HG03439 (cell line): ENCODE data around the gene CFAP99.

Source experiments
- ATAC-seq: cut with Tn5 transposase; IDR thresholded peaks from one replicate; pipeline ENCODE4 v1.9.1; 2021; ENCODE audit warnings: mild to moderate bottlenecking, moderate library complexity; ENCODE audit not compliant: unreplicated experiment

CFAP99 gene

GRCh38 chr4:2390146-2390545, 28.6 kb upstream of the CFAP99 start:
- no peak for ATAC-seq

DNA sequence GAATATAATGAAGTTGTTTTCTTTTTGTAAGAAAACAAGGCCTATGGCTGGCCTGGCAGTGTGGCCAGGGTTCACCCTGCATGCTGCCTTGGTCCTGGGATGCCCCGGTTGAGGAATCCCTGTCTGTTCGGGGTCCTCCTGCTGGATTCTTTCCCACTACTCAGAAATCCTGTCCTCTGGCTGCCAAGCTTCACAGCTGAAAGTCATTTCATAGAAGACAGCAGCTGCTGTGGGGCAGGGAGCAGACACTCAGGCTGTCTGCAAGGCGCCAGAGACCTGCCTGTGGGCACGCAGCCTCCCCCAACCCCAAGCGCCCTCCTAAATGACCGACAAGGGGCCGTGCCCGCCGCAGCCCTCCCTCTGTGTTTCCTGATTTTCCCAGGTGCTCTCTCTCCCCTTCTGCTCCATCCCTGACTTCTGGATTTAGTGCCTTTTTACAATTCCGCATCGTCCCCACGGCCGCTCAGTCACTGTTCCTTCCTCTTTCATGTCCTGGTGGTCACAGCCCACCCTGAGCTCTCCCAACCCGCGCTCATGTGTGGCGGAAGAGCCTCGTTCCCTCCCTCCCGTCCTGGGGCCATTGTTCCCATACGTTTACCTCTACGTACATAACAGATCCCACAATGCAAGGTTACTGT, 27.9 kb upstream of the CFAP99 start:
- ATAC-seq, result no peak

DNA sequence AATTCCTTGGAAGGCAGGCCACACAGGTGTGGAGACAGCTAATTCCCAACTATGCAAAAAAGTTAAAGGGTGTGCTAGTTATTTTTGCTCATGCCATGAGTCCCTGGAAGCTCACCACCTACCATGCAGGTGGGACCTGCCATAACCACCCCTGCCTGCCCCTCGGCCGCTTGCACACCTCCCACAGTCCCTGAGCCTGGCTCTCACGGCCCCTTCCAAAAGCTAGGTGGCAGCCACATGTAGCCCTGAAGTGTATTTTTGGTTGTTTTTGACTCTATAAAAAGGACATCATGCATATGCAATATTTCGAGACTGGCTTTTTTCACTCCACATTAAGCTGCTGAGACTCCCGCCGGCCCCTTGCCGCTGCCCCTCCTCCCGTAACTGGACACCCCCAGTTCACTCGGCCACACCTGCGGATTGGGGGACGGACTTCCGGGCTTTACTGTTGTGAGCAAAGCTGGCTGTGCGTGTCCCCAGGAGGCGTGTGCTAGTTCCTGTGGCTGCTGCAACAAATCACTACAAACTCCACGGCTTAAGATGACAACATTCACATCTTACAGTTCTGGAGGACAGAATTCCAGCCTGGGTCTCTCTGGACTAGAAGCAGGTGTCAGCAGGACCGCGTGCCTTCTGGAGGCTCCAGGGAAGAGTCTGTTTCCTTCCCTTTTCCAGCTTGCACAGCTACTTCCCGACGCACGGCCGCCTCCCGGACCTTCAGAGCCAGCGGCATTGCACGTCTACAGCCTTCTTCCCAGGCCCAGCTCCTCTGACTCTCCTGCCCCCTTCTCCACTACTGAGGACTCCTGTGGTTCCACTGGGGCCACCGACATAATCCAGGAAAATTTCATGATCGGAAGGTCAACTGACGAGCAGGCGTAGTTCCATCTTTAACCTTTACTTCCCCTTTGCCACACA, 25.1 kb upstream of the CFAP99 start:
- no peak for ATAC-seq

GRCh38 chr4:2394528-2394927, 24.2 kb upstream of the CFAP99 start:
- ATAC-seq, result no peak

DNA sequence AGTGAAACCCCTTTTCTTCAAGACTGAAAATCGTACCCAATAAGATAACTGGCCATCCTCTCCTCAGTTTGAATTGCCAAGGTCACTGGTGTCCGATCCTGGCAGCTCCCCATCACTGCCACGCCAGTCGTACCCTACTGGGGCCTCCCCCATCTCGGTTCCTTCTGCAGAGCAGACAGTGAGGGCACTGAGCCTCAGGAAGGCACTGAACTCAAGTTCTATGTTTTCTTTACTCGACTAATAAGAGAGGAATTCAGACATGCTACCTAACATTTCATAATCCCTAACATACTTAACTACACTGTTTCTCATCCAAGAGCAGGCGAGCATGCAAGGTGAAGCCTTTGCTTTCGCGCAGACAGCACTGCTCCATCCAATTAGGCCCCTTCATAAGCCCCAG, 23.7 kb upstream of the CFAP99 start:
- ATAC-seq, result no peak

DNA sequence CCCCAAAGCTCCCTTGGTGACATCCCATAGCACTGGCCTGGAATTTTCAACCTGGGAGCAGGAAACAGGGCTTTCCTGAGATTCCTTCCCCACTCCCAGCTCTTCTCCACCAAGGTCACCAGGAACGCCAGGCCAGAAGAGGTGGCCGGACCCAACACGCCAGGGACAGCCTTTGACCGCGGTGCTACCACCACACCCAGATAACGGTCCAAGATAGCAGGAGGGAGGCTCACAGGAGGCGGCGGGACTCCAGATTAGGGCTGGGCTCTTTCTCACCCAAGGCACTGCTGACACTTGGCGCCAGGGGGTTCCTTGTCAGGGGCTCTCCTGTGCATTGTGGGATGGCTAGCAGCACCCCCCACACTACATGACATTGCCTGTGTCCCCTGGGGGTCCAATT, 23.2 kb upstream of the CFAP99 start:
- ATAC-seq, result no peak

DNA sequence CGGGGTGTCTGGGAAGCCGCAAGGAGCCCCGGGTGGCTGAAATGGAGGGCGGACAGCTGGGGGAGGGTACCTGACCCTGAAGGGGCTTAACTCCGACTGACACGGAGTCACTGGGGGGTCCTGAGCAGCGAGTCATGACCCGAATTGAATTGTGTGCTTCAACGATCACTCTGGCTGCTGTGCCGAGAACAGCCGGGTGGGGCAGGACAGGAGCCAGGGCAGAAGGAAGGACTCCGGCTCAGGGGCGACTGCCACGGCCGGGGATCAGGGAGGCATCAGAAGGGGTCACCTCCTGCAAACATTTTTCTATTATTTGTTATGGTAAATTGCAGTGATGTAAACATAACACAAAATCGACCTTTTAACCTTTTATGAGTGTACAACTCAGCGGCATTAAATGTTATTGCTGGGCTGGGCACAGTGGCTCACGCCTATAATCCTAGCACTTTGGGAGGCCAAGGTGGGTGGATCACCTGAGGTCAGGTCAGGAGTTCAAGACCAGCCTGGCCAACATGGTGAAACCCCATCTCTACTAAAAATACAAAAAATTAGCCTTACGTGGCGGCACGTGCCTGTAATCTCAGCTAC, 21.9 kb upstream of the CFAP99 start:
- ATAC-seq, result no peak

DNA sequence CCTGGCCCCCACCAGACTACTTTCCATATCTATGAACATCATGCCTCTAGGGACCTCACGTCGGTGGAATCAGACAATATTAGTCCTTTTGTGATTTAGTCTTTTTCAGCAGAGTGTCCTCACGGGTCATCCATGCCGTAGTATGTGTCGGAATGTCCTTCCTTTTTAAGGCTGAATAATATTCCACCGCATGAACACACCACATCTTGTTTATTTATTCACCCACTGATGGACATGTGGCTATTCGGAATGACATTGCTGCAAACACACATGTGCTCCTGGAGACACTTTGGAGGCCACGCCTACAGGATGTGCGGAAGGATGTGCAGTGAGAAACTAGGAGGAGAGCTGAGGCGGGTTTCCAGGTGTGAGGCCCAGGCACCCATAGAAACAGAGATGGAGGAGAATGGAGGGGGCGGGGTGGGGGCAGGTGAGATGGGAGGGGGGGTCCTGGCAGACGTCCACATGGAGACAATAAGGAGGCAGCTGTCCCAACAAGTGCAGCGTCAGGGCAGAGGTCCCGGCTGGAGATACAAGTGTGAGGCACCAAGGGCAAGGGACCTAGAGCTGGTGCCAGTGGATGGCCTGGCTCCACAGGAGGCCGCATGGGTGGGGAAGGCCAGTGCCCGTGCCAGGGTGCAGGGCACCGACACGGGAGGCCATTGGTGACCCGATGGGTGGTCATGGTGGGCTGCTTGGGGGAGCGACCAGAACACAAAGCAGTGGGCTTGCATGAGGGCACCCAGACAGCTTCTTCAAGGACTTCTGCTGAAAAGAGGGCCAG, 21.0 kb upstream of the CFAP99 start:
- ATAC-seq, result no peak

DNA sequence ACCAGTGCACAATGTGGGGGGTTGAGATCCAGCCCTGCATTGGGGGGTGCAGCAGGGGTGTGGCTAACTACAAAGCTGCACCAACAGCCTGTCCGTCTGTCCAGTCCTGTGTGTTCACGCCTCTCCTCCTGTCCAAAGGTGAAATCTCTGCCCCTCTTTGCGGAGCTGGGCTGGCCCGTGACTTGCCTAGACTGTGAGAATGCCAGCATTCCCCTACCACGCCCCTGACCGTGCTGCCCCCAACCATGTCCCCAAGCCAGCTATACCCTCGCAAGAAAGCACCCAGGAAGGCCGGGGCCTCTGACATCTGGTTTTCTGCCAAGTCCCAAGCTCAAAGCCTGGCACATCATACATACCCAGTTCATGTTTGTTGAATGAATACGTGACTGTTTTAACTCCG, 19.5 kb upstream of the CFAP99 start:
- no peak for ATAC-seq

GRCh38 chr4:2399631-2400190, 19.0 kb upstream of the CFAP99 start:
- ATAC-seq, result no peak

DNA sequence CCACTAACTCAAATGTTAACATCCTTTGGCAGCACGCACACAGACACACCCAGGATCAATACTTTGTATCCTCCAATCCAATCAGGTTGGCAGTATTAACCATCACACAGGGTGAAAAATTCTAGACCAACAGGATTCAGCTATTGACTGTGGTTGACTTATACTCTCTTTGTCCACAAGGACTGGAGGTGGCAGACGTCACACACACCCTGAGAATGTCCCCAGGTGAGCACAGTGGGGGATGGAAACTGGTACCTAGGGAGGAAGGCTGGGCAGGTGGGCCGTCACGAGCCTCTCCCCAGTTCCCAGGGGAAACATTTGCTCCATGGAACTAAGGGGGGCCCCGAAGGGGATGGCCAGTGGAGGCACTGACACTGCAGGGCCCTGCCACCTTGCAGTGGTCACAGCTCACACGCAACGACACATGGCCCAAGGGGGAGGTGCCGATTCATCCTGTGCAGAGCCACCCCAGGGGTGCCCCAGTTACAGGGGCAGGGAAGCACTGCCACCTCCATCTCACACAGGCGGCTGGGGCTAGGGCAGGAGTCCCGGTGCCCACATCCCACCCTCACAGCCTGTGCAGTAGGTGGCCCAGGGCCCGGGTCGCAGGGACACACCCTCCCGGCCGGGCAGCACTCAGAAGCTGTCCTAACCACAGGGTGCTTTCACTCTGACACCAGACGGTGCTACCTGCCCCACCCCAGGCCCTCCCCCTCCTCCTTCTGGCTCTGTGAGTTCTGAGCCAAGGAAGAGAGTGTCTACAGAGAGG, 17.7 kb upstream of the CFAP99 start:
- no peak for ATAC-seq

DNA sequence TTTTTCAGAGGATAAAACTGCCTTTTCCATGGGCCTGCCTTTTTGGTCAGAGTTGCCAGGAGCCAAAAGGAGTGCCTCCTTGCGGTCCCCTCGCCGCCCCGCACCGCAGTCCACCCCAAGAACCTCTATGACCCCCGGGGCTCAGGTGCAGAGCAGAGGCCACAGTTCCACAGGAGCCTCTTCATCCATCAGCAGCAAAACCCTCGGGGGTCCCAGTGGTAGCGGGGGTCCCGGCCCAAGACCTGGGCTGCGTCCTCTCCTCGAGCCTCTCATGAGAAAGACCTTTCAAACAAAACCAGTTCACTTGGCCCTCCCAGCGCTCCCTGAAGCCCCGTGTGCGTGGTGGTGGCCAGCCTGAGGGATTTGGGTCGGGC, 17.2 kb upstream of the CFAP99 start:
- no peak for ATAC-seq

- no peak for ATAC-seq
Measured at GRCh38 chr4:2402048-2402842, 16.5 kb upstream of the CFAP99 start.

DNA sequence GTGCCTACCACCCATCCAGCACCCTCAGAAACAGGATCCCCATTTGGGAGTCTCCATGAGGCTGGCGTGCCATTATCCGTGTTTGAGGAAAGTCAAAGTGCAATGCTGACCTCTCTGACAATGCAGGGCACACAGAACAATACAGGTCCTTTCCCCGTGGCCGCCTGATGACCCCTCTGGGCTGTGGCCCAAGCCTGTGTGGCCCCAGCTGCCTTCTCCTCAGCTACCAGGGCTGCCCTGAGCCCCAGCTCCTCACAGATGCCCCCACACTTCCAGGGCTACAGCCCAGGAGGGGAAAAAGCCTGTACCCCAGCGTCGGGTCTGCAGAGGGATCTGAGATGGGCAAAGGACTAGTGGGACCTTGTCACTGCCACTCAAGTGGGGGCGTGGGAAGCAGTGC, 15.8 kb upstream of the CFAP99 start:
- no peak for ATAC-seq

GRCh38 chr4:2406406-2406805, 12.3 kb upstream of the CFAP99 start:
- ATAC-seq, result no peak

- no peak for ATAC-seq
Measured at GRCh38 chr4:2406920-2407319, 11.8 kb upstream of the CFAP99 start.

DNA sequence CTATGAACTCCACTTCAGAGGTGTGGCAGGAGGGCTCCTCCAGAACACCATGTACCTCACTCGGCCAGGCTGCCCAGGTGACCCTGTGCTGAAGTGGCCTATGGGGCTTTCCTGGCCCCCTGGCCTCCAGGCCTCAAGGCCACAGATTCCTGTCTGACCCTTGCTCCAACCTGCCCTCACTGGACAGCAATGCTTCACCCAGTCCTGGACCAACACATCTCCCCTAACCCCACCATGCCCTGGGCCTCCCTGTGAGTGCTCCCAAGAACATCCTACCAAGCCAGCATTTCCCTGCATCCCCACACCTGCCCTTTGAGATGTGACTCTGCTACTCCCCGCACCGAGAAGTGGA, 10.8 kb upstream of the CFAP99 start:
- no peak for ATAC-seq

DNA sequence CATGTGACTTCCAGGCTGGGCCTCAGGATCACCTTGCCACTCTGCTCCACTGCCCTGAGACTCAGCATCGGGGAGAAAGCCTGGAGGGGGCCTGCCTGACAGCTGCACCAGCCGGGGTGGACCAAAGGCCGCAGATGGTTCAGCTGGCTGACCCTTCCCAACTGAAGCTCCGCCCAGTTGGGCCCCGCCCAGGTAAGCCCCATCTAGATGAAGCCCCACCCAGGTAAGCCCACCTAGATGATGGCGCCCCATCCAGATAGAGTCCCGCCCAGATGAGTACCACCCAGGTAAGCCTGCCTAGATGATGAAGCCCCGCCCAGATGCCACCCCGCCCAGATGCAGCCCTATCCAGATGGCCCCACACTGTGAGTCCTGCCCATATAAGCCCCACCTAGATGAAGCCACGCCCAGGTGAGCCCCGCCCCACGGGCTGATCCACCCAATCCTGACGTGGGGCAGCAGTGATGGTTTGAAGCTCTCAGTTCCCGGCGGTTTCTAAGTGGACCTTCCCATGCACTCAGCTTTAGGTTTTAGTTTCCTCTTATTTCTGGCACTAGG, 10.3 kb upstream of the CFAP99 start:
- no peak for ATAC-seq

DNA sequence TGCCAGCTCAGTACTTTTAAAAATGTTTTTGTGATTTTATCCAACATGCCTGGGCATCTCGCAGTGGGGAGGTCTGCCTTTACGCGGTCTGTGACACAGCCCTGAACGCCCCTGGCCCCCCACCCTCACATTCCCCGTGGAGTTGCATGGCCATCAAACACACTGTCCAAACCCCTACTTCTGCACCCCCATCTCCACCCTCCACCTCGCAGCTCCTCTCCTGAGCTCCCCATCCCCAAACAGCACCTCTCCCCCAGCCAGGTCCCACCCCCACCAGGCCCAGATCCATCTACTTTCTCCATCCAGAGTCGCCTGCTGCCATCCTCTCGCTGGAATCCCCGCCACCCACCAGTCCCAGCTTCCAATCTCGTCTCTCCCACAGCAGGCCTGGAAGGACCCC, 9.8 kb upstream of the CFAP99 start:
- no peak for ATAC-seq
